Stimulated activated CD8-positive, alpha-beta memory T cell treated with anti-CD3 and anti-CD28 coated beads, Interleukin-7, amount 100 ng/mL, for 24 hours (primary cell): Measurements from ENCODE around the gene KRT13.

ENCODE experiments used
- DNase-seq: peaks from one replicate; pipeline ENCODE4 v3.0.0-alpha.2; 2020; ENCODE audit warnings: low read depth

The KRT13 gene

DNA sequence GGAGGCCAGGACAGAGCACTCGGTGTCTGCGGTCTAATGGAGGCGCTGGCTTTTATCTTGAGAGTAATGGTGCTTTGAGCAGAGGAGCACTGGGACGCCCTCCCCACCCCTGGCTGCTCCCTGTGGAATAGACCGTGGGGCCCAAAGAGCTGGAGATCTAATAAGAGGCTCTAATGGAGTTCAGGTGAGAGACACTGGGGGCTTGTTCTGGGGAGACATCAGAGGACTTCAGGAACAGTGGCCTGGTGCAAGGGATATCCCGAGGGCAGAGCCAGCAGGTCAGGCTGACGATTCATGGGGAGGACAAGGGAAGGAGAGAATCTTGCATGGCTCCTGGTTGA, 32.2 kb upstream of the KRT13 start:
- DNase-seq = no peak

DNA sequence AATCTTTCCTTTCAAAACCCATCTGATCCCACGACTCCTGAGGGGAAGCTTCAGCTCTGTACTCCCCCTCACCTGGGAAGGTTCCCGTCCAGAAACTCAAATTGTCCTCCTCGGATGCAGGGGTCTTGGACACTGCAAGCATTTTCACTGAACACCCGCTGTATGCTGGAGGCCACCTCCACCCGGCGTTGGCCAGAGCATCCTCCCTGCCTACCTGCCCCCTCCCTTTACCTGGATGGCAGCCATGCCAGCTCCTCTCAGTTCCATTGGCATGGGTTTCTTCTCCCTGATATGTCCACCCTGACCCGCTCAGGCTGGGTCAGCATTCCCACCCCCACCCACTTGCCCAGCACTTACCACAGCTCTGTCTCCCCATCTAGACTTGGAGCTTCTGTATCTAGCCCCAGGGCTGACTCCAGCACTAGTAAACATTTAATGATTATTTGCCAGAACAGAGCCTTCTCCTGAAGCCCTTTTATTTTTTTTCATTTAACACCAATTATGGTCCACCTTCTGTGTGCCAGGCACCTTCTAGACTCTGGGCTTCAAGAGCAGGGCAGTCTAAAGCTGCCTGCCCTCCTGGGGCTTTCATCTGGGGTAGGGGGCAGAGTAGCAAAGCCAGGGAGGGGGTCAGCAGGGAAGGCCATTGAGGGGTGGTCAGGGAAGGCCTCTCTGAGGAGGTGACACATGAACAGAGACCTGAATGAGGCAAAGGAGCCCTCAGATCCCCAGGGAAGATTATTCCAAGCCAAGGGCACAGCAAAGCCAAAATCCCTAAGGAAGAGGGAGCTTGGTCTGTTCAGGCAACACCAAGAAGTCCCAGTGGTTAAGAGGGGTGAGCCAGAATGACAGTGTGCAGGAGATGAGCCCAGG, 31.6 kb upstream of the KRT13 start:
- no peak for DNase-seq

DNA sequence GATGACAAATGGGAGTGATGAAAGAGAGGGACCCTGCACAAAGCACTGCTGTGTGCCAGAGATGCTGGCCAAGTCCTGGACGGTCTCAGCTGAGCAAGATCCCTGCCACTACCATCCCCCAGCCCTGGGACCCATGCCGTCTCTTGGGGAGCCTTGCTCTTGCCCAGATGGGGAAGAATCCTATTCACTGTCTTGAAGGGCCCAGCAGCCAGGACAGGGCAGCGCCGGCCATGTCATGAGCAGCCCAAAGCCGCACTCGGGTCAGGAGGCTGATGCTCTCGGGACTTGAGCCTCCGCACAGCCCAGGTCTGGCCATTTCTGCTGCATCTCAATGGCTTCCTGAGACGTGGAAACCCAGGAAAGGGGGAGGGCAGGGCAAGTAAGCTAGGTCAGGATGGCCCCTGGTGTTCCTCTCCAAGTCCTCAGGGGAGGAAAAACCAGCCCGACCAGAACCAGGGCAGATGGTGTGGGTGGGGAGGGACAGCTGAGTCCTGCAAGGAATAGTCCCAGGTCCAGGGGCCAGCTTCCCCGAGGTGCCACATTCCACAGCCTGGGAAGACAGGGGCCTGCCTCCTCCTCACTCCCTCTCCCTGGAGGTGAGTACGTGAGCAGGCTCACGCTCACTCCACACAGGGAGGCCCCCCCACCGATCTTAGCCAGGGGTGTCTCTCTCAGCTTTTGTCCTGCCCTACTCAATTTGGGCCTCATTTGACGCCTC, 30.5 kb upstream of the KRT13 start:
- DNase-seq = no peak

DNA sequence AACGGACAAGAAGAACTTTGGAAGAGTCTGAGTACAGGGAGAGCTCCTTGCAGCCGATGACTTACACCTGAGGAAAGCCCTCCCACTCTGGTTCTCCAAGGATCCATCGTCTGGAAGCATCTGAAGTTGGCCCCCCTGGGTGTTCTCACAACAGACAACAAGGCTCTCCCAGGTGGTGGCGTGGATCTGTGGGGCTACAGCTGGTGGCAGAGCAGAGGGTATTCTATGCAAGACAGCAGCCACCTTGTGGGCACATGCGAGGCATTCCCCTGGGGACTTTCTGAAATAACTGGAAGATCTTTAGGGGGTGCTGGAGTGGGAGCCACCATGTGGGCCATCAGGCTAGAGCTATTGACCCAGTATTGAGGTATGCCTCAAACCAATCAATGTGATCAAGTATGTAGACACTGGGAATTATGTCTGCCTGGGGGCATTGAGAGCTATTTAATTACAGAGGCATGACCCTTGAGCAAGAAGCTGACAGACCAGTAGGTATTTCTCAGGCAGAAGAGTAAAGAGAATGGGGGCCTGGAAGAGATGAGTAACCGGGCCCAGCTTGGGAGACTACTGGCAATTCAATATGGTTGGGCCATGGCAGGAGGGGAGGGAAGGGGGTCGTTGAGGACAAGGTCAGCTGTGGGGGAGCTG, 29.6 kb upstream of the KRT13 start:
- DNase-seq = no peak

DNA sequence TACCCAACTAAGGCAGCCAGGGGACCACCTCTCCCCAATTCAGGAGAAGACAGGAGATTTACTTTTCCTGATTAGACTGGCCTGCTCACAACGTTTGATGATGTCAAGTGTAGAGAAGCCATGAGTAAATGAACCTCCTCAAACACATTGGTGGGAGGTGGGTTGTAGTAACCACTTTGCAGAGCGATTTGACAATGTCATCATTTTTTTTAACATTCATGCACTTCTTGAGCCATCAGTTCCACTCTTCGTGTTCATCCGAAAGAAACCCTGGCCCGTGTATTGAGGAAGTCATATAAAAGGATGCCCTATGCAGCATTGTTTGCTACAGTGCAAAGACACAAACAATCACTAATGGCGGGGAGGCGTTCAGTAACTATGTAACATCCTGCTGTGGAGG, 28.2 kb upstream of the KRT13 start:
- DNase-seq = no peak

DNA sequence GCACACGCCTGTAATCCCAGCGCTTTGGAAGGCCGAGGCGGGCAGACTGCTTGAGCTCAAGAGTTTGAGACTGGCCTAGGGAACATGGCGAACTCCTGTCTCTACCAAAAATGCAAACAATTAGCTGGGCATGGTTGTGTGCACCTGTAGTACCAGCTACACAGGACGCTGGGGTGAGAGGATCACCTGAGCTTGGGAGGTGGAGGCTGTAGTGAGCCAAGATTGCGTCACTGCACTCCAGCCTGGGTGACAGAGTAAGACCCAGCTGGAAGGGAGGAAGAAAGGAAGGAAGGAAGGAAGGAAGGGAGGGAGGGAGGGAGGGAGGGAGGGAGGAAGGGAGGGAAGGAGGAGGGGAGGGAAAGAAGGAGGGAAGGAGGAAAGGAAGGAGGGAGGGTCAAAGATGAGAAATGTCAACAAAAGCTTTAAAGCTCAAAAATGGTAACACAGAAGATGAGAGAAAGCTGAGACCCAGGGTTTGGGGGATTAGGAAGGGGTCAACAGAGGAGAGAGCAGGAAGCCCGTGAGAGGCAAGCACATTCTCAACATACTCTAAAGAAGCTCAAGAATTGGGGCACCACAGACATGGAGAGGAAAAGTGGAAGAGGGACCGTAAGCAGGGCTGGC, 27.6 kb upstream of the KRT13 start:
- no peak for DNase-seq

DNA sequence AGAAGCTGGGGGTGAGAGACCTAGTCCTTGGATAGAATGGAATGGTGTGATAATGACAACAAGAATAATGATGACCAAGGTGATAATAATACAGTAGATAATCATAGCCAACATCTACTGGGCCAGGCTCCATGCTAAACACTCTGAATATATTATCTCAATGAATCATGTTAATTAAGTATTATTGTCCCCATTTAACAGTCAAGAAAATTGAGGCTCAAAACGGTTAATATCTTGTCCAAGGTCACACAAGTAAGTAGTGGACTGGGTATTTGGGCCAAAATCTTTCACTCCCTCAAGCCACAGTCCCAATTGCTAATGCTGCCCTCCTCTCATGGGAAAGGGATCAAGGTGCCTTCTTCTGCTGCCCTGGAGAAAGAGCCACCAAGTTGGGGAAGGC, 26.6 kb upstream of the KRT13 start:
- no peak for DNase-seq

DNA sequence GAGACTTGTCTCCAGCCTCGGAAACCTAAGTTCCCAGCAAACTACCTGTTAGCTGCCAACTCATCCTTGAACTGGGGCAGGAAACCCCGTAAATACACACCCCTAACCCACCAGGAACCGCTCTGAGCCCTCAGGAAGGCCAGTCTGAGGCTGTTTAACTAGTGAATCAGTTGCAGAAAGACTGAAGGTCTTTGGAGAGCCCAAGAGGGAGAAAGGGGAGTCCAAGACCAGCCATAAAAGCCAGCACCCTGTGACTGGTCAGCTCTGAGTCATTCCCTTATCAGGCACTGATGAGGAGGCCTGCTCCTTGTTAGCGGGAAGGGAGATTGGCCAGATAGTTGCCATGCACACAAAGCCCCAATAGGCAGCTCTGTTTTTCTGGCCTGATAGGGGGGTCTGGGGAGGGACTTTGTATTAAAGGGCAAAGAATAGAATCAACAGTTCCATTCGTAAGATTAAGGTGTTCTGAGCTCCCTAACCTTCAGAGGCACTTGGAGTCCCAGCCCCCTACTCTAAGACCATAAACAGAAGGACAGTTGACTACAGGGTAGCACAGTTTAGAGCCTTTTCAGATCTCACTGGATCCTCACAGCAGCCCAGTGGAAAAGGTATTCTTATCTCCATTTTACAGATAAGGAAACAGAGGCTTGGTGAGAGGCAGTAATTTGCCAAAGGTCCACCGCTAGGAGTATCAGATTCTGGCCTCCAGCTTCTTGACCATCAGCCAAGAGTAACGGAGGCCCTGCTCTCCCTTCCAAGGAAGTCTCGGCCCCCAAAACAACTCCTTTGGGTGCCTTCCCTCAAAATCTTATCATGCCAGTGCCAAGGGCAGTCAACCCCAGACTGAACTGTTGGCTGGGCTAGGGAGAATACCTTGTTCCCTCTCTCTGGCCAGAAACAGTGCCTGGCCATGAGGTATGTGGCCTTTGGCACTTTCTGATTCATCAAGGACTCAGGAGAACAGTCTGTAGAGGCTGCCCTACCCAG, 24.9 kb upstream of the KRT13 start:
- DNase-seq = no peak

DNA sequence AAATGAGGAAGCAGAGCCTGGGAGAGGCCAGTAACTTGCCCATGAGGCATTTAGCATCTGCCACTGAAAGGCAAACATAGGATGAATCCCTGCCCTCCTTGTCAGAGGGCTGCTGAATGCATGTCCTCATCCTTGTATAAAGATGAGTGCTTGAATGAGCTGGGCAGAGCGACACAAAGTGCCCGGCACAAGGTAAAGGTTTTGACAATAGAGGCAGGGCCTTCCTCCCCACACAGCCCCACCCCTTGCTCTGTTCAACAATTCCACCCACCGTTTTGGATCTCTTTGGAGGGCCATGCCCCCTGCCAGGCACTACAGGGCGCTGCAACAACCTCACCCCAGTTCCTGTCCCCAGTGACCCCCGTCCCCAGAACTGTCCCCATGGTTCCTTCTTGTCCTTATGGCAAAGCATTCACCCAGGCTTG, 24.1 kb upstream of the KRT13 start:
- DNase-seq = no peak

DNA sequence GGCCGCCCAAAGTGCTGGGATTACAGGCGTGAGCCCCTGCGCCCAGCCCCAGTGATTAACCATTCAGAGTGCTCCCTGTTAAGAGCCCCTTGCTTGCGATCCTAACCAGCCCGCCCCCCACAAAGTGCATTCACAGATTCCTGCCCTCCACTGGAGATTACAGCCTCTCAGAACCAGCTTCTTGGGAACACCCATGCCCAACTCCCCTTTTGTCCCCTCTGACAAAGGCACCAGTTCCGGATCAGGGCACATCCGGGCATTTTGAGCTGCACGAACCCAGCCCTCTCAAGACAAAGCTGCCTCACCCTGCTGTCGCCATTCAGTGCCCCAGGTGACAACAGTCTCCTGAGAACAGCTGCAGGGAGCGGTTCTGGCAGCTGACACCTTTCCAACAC, 23.5 kb upstream of the KRT13 start:
- no peak for DNase-seq

DNA sequence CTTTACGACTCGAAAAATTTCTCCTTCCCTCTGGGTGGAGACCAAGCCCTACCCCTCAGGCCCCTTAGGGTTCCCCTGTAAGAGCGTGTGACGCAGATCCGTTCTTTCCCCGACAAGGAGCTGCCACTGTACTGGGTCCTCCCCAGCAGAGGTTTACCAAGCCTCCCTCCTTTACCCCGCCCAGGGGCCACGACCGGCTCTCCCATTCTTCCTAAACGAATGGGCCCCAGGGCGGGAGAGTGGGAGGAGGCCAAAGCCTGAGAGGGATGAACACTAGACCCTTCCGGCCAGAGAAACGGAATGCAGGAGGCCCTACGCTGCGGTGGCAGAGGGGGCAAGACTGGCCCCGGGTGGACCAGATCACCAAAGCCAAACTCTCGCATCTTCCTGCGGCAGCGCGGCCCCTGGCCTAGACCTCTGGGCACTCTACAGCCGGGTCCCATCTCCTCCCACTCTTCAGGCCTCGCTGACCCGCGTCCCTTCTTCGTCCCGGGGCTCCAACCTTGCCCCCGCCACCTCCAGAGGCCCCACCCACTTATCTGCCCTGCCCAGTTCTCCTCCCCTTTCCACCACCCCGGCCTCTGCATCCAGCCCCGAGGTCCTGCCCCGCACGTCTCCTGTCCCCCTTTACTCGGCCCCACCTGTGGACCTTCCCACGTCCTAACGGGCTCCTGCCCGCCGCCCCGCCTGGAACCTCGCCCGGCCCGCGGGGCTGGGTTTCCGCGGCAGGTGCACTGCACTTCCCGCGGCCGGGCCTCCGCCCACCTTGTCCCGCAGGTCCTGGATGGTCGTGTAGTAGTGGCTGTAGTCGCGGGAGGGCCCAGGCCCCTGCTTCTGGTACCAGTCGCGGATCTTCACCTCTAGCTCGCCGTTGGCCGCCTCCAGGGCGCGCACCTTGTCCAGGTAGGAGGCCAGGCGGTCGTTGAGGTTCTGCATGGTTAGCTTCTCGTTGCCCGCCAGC, 21.9 kb upstream of the KRT13 start:
- DNase-seq = no peak

DNA sequence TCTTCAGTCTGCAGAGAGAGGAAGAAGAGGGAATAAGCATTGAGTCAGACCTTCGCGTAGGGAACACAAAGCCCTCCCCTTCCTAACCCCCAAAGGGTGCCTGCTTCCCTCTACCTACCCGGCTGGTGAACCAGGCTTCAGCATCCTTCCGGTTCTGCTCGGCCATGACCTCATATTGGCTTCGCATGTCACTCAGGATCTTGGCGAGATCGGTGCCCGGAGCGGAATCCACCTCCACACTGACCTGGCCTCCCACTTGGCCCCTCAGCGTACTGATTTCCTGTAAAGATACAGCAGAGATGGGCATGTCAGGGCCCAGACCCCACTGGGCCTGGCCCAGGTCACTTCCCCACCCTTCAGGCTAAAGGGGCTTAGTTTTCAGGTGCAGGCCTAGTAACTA, 18.8 kb upstream of the KRT13 start:
- DNase-seq = no peak

DNA sequence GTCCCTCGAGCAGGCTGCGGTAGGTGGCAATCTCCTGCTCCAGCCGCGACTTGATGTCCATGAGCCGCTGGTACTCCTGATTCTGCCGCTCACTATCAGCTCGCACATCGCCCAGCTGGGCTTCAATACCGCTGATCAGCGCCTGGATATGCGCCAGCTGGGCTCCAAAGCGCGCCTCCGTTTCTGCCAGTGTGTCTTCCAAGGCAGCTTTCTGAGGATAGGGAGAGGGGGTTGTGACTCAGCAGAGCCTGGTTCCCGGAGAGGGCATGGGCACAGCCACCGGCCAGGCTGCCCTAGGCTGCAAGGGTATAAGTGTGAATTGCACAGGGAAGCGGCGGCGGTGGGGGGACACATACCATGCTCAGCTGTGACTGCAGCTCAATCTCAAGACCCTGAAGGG, 18.4 kb upstream of the KRT13 start:
- no peak for DNase-seq

DNA sequence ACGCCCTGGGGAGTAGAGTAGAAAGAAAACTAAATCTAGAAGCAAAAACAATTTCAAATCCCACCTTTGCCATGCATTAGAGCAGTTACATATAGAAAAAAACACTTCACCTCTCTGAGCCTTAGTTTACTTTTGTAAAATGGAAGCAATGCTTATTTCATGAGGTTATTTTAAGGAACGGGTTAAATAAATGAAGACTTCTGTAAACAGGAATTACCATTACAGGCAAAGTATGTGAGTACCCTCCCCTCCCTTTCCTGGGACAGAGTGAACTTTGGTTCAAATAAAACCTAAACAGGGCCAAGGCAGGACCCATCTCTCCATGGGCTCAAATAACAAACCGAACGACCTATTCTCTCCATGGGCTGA, 17.8 kb upstream of the KRT13 start:
- DNase-seq = no peak

DNA sequence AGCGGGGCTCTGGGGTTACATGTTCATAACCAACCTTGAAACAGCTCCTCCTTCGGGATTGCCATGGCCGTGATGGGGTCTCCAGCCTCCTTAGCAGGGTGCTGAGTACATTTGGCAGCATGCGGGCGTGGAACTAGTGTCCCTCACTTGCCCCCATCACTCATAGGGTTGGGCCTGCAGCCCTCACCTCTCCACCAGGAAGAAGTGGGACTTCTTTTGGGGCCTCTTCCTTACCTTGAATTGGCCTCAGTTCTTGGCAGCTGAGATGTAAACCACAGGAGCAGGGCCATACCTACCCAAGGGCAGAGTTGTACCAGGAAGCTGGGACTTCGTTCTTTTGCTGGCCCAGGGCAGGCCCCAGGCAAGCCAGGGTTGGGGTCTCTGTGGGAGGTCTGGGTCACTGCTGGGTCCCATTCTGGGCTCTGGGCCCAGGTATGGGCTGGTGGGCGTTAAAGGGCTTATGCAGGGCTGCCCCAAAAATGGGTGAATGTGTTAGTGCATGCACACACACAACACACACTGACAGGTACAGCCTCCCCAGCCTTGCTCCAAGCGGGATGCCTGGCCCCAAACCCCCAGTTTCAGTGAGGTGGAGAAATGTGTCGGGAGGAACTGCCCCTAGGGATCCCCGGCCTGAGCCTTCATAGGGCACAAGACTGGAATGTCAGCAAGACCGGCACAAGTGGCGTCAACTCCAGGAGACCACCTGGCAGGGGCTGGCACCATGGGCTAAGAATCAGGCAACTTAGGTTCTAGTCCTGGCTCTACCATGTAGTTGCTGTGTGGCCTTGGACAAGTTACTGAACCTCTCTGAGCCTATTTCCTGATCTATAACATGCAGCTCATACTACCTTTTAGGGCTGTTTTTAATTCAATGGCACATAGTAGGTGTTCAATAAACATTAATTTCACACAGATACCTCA, 17.2 kb upstream of the KRT13 start:
- DNase-seq = no peak

DNA sequence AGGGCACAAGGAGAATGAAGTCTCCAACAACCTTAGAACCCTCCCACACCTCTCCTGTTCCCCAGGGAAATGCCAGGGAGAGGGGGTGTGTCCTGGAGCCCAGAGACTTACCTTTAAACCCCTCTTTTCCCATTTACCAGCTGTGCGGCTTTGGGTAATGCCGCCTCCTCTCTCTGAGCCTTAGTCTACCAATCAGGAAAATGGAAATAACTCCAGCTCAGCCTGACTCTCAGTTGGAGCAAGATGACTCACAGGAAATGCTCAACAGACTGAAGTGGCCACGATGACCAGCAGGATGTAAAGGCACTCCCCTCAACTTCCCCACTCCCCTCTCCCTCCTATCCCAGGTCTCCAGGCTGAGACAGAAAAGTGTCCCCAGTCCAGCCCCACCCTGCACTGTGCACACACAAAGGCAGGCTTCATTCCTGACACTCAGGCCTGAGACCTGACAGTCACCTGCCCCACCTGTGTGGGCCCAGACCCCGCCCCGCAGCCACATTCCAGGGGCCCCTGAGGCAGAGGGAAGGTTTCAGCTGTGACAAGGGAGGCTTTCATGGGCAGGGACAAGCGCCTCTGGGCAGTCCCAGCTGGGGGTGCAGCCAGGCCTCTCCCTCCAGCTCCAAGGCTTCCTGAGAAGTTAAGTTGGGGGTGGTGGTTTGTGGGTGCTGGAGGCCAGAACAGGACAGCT, 16.3 kb upstream of the KRT13 start:
- no peak for DNase-seq

DNA sequence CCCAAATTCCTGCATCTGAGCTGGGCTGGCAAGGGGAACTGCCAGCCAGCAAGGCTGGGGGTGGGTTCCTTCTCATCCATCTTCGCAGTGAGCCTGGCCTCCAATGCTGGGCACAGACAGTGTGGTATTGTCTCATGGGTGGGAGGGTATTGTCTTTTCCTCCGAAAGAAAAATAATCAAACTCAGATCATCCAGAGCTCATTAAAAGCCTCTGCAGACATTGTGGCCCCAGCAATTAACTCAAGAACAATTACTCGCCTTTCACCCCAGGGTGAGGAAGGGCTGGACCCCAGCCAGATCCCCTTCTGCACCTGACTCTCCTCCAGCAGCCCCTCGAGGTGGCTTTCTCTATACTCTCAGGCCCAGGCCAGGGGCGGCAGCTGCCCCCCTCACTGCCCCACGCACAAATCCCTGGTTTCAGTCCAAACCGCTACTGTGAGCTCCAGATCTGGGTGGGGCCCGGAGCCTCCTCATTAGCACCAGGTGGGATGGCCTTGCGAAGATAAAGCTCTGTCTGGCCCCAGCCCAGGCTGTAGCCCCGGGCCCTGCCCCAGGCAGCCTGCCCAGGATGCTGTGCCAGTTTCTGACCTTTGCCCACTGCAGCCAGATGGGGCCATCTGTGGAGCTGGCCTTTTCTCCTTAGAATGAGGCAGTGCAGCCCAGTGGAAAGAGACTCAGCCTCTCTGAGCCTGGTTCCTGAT, 15.6 kb upstream of the KRT13 start:
- no peak for DNase-seq
